Neural cell (in vitro differentiated cells): Measurements from ENCODE around the gene SDSL. TPM values are rescaled to one million over a fixed set of nuclear protein-coding genes. Genes with fewer than 3 reads are reported as not detected.

ENCODE experiments used
- H2AFZ ChIP-seq: fragments of 200-600, 300-800 bp; sonication (generic), shearing (Covaris generic); 2 replicates; pipeline ENCODE4 v1.6.0; 2014; ENCODE audit warnings: low read depth, mild to moderate bottlenecking, antibody characterized with exemption, low read length, moderate library complexity
- H3F3A ChIP-seq: fragments of 200-600 bp; shearing (Covaris generic); 2 replicates; pipeline ENCODE4 v1.6.1; 2016; ENCODE audit warnings: mild to moderate bottlenecking, moderate library complexity, mixed read lengths, antibody characterized with exemption, low read length; ENCODE audit not compliant: insufficient read depth, poor library complexity, severe bottlenecking
- H3K27ac ChIP-seq: fragments of 200-600, 300-800 bp; sonication (generic), shearing (Covaris generic); 2 replicates; pipeline ENCODE4 v1.5.1; 2014; ENCODE audit warnings: mild to moderate bottlenecking, low read length, moderate library complexity
- H3K27me3 ChIP-seq: fragments of 300-800, 200-600 bp; sonication (generic), shearing (Covaris generic); 2 replicates; pipeline ENCODE4 v1.6.0; 2014; ENCODE audit warnings: mild to moderate bottlenecking, low read depth, low read length, moderate library complexity; ENCODE audit not compliant: insufficient read depth
- H3K36me3 ChIP-seq: fragments of 300-800, 200-600 bp; sonication (generic), shearing (Covaris generic); 2 replicates; pipeline ENCODE4 v1.5.1; 2014; ENCODE audit warnings: mild to moderate bottlenecking, antibody characterized with exemption, low read length, moderate library complexity; ENCODE audit not compliant: insufficient read depth
- H3K4me2 ChIP-seq: fragments of 300-800, 200-600 bp; sonication (generic), shearing (Covaris generic); 2 replicates; pipeline ENCODE4 v1.6.0; 2014; ENCODE audit warnings: mild to moderate bottlenecking, low read length
- H3K4me3 ChIP-seq: fragments of 300-800, 200-600 bp; sonication (generic), shearing (Covaris generic); 2 replicates; pipeline ENCODE4 v1.5.1; 2014; ENCODE audit warnings: mild to moderate bottlenecking, low read length, moderate library complexity
- H3K79me2 ChIP-seq: fragments of 200-600 bp; shearing (Covaris generic); replicated peaks from 2 replicates; pipeline ENCODE4 v1.6.0; 2014; ENCODE audit warnings: mild to moderate bottlenecking, low read length, moderate library complexity; ENCODE audit not compliant: insufficient read depth
- H3K9ac ChIP-seq: fragments of 300-800, 200-600 bp; sonication (generic), shearing (Covaris generic); 2 replicates; pipeline ENCODE4 v1.6.1; 2016; ENCODE audit warnings: mild to moderate bottlenecking, low read length, mixed read lengths
- H3K9me2 ChIP-seq: fragments of 200-600 bp; shearing (Covaris generic); 2 replicates; pipeline ENCODE4 v1.6.1; 2016; ENCODE audit warnings: mild to moderate bottlenecking, low read length, mixed read lengths; ENCODE audit not compliant: insufficient read depth
- H3K9me3 ChIP-seq: fragments of 200-600, 300-800 bp; sonication (generic), shearing (Covaris generic); 2 replicates; pipeline ENCODE4 v1.6.1; 2016; ENCODE audit warnings: mild to moderate bottlenecking, mixed run types, low read length, moderate library complexity, mixed read lengths
- H4K20me1 ChIP-seq: fragments of 200-600 bp; shearing (Covaris generic); 2 replicates; pipeline ENCODE4 v1.6.1; 2016; ENCODE audit warnings: mild to moderate bottlenecking, mixed run types; ENCODE audit not compliant: insufficient read depth
- EZH2 ChIP-seq: fragments of 200-600, 300-800 bp; shearing (Covaris generic), sonication (generic); IDR thresholded peaks from 2 replicates; pipeline ENCODE4 v1.6.1; 2014; ENCODE audit warnings: antibody characterized with exemption, low read length, borderline replicate concordance, mild to moderate bottlenecking; ENCODE audit not compliant: insufficient read depth, poor library complexity, severe bottlenecking
- POLR2AphosphoS5 ChIP-seq: IDR thresholded peaks from 2 replicates; pipeline ENCODE4 v1.6.1; 2012
- RAD21 ChIP-seq: fragments of 450-650 bp; conservative IDR thresholded peaks from 2 replicates; pipeline ENCODE4 v1.6.1; 2014; ENCODE audit warnings: antibody characterized with exemption, mild to moderate bottlenecking, moderate library complexity
- SMC3 ChIP-seq: fragments of 450-650 bp; conservative IDR thresholded peaks from 2 replicates; pipeline ENCODE4 v1.6.1; 2014; ENCODE audit warnings: antibody characterized with exemption, mild to moderate bottlenecking, moderate library complexity; ENCODE audit not compliant: poor library complexity
- polyA plus RNA-seq: library from polyadenylated mRNA; depleted of rRNA; stranded (reverse); fragments of >200 nt; gene quantifications from 2 replicates; pipeline ENCODE4 v1.2.3, GENCODE V29; 2014
- TF ChIP-seq, protein P1 (sequence below): IDR thresholded peaks from 2 replicates; pipeline ENCODE4 v1.6.1; 2012; ENCODE audit warnings: borderline replicate concordance
- TF ChIP-seq, protein P2 (sequence below): fragments of 450-650 bp; IDR thresholded peaks from 2 replicates; pipeline ENCODE4 v1.5.1; 2014; ENCODE audit warnings: antibody characterized with exemption, mild to moderate bottlenecking, moderate library complexity; ENCODE audit not compliant: poor library complexity, severe bottlenecking

SDSL gene
- polyA plus RNA-seq, 1 donor from 2014 or later = 2.7 TPM

DNA sequence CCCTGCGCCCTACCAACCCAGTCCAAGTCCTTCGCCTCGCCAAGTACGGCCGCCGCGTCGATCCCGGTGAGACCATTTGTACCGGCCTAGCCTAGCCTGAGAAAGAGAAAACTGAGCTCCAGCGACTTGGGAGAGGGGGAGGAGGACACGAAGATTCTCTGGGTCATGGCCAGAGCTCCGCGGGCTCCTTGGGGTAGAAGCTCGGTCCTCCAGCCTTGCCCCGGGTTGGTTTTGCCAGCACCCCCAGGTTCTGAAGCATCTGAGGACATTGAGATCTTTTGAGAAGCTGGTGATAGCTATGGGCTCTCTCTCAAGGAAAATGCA lies 42.2 kb downstream of the SDSL start:
- Histone ChIP-seq H3K27ac (no peak overlapping the region), H3K79me2 (no peaks in the 10 kb centered on the region)

DNA sequence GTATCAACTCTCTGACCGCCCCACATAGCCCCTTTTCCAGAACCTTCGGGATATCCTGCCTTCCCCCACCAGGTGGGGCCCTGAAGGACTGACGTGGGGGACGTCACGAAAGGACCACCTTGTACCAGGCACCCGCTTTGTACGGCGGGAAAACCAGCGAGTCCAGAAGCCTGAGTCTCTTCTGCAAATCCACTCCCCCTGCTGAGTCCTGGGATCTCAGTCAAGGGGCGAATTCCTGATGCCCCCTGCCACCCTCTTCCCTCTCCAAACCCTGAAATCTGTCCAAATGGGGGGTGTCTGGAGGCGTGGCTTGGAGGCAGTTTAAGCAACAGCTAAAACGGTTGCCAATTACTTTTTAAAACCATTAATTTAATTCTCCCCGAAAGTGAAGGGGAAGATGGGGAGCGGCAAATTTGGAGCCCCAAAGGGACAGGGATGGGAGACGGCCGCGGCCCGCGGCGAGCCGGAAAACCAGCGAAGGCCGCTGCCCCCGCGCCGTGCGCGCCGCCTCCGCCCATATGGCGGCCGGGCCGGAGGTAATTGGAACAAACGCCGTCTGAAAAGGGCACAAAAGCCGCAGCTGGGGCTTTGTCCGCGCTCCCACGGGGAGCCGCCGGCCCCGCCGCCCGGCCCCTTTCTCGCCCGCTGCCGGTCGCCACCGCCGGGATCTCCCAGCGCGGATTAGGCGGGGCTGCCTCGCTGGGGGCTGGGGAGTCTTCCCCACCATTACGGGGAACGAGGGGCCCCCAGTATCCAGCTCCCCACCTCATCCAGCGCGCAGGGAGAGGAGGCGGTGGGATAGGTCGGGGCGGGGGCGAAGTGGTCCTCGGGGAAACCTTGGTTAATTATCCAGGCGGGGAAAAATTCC lies 42.9 kb downstream of the SDSL start:
- Histone ChIP-seq H3K9me2 (no peaks in the 10 kb centered on the region), H3K4me2 (no peak overlapping the region), H2AFZ (no peak overlapping the region), H3K79me2 (no peaks in the 10 kb centered on the region), H3K27me3 (peaks cover 66% of the 10 kb centered on the region), H3K27ac (no peak overlapping the region), H3F3A (no peaks in the 10 kb centered on the region), H3K9me3 (peaks cover 26% of the 10 kb centered on the region), H3K4me3 (peak overlapping the region; percentile 58), H3K9ac (peak overlapping the region; percentile 34), H3K36me3 (no peaks in the 10 kb centered on the region), H4K20me1 (no peaks in the 10 kb centered on the region)
- TF ChIP-seq POLR2AphosphoS5 (peak; percentile 14), EZH2 (peak; percentile 71)
- TF ChIP-seq, protein P1, sequence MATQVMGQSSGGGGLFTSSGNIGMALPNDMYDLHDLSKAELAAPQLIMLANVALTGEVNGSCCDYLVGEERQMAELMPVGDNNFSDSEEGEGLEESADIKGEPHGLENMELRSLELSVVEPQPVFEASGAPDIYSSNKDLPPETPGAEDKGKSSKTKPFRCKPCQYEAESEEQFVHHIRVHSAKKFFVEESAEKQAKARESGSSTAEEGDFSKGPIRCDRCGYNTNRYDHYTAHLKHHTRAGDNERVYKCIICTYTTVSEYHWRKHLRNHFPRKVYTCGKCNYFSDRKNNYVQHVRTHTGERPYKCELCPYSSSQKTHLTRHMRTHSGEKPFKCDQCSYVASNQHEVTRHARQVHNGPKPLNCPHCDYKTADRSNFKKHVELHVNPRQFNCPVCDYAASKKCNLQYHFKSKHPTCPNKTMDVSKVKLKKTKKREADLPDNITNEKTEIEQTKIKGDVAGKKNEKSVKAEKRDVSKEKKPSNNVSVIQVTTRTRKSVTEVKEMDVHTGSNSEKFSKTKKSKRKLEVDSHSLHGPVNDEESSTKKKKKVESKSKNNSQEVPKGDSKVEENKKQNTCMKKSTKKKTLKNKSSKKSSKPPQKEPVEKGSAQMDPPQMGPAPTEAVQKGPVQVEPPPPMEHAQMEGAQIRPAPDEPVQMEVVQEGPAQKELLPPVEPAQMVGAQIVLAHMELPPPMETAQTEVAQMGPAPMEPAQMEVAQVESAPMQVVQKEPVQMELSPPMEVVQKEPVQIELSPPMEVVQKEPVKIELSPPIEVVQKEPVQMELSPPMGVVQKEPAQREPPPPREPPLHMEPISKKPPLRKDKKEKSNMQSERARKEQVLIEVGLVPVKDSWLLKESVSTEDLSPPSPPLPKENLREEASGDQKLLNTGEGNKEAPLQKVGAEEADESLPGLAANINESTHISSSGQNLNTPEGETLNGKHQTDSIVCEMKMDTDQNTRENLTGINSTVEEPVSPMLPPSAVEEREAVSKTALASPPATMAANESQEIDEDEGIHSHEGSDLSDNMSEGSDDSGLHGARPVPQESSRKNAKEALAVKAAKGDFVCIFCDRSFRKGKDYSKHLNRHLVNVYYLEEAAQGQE = no peak

More for the DNA sequence above, 42.2 kb downstream of the SDSL start:
- H3K9me3 ChIP-seq = peaks cover 26% of the 10 kb centered on the region
- no peaks in the 10 kb centered on the region for H3K36me3 ChIP-seq
- no peaks in the 10 kb centered on the region for H3F3A ChIP-seq
- H3K4me2 ChIP-seq = no peak overlapping the region
- H3K9ac ChIP-seq = no peak overlapping the region
- H3K27me3 ChIP-seq = peaks cover 59% of the 10 kb centered on the region
- H3K9me2 ChIP-seq = no peaks in the 10 kb centered on the region
- H3K4me3 ChIP-seq = no peak overlapping the region
- no peak for TF ChIP-seq RAD21
- no peak for TF ChIP-seq SMC3
- no peak overlapping the region for H2AFZ ChIP-seq
- no peaks in the 10 kb centered on the region for H4K20me1 ChIP-seq

- peaks cover 74% of the 10 kb centered on the region for H3K27me3 ChIP-seq
- H3K27ac ChIP-seq = no peak overlapping the region
- no peaks in the 10 kb centered on the region for H3K36me3 ChIP-seq
- no peaks in the 10 kb centered on the region for H4K20me1 ChIP-seq
- H3K9me3 ChIP-seq = peaks cover 26% of the 10 kb centered on the region
- H3K4me3 ChIP-seq = peak overlapping the region; percentile 58
- no peak overlapping the region for H2AFZ ChIP-seq
- TF ChIP-seq, protein P2, sequence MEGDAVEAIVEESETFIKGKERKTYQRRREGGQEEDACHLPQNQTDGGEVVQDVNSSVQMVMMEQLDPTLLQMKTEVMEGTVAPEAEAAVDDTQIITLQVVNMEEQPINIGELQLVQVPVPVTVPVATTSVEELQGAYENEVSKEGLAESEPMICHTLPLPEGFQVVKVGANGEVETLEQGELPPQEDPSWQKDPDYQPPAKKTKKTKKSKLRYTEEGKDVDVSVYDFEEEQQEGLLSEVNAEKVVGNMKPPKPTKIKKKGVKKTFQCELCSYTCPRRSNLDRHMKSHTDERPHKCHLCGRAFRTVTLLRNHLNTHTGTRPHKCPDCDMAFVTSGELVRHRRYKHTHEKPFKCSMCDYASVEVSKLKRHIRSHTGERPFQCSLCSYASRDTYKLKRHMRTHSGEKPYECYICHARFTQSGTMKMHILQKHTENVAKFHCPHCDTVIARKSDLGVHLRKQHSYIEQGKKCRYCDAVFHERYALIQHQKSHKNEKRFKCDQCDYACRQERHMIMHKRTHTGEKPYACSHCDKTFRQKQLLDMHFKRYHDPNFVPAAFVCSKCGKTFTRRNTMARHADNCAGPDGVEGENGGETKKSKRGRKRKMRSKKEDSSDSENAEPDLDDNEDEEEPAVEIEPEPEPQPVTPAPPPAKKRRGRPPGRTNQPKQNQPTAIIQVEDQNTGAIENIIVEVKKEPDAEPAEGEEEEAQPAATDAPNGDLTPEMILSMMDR = no peak
- no peak for TF ChIP-seq SMC3
- no peaks in the 10 kb centered on the region for H3K9me2 ChIP-seq
- no peak overlapping the region for H3K4me2 ChIP-seq
- no peak overlapping the region for H3K9ac ChIP-seq
- H3F3A ChIP-seq = no peaks in the 10 kb centered on the region
- H3K79me2 ChIP-seq = no peaks in the 10 kb centered on the region
These were observed 43.8 kb downstream of the SDSL start for GRCh38 chr12:113465808-113466453.
